ENCODE data around the gene RPS21. TPM values are rescaled to one million over a fixed set of nuclear protein-coding genes. Genes with fewer than 3 reads are reported as not detected.

RPS21 gene
- total and polyA plus RNA-seq, 8 donors, result 239 to 7,615 (median 2,549) TPM

GRCh38 chr20:62433658-62434497 lies 47.0 kb downstream of the RPS21 start:
- peak in 1 of 2 donors; percentile 76 for DNase-seq
- no peaks in the 10 kb centered on the region for H3K9me3 ChIP-seq
- H3K36me3 ChIP-seq, result no peaks in the 10 kb centered on the region
- TF ChIP-seq POLR2AphosphoS5 (IDR thresholded peaks at IDR 0.05) (no peak), POLR2A (IDR thresholded peaks at IDR 0.05) (no peak), EP300 (IDR thresholded peaks at IDR 0.05) (no peak)
- TF ChIP-seq, protein P1, sequence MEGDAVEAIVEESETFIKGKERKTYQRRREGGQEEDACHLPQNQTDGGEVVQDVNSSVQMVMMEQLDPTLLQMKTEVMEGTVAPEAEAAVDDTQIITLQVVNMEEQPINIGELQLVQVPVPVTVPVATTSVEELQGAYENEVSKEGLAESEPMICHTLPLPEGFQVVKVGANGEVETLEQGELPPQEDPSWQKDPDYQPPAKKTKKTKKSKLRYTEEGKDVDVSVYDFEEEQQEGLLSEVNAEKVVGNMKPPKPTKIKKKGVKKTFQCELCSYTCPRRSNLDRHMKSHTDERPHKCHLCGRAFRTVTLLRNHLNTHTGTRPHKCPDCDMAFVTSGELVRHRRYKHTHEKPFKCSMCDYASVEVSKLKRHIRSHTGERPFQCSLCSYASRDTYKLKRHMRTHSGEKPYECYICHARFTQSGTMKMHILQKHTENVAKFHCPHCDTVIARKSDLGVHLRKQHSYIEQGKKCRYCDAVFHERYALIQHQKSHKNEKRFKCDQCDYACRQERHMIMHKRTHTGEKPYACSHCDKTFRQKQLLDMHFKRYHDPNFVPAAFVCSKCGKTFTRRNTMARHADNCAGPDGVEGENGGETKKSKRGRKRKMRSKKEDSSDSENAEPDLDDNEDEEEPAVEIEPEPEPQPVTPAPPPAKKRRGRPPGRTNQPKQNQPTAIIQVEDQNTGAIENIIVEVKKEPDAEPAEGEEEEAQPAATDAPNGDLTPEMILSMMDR (IDR thresholded peaks at IDR 0.05), result no peak
- peaks cover 0 to 22% (median 0%) of the 10 kb centered on the region in 3 donors for H3K27me3 ChIP-seq
- no peak overlapping the region for H3K4me3 ChIP-seq
- peak overlapping the region in 2 of 5 donors; percentile 42 to 56 for H3K27ac ChIP-seq
- intact Hi-C loops (cut with DNase I; ENCODE audit: low total_unique reads), result no loop called here
- 18 to 32% (median 25%) methylated on average over 32 of the region's 32 CpGs for WGBS, 5 donors
- H3K4me1 ChIP-seq, result peaks cover 30 to 60% (median 42%) of the 10 kb centered on the region in 4 donors

GRCh38 chr20:62436692-62437091 lies 49.8 kb downstream of the RPS21 start:
- no peak for TF ChIP-seq POLR2AphosphoS5 (IDR thresholded peaks at IDR 0.05)
- TF ChIP-seq EP300 (IDR thresholded peaks at IDR 0.05), result no peak
- TF ChIP-seq POLR2A (IDR thresholded peaks at IDR 0.05), result no peak
- TF ChIP-seq, protein P1 (IDR thresholded peaks at IDR 0.05), result no peak
- intact Hi-C loops (cut with DNase I; ENCODE audit: low total_unique reads), result no loop called here
- WGBS, 5 donors, result 89 to 99% (median 94%) methylated on average over 3 of the region's 3 CpGs

GRCh38 chr20:62437496-62437895 lies 50.6 kb downstream of the RPS21 start:
- peaks cover 10 to 32% (median 19%) of the 10 kb centered on the region in 4 donors for H3K4me1 ChIP-seq

More at GRCh38 chr20:62436692-62437091, 49.8 kb downstream of the RPS21 start:
- Histone ChIP-seq H3K27me3 (peaks cover 0 to 30% (median 0%) of the 10 kb centered on the region in 3 donors), H3K4me3 (no peak overlapping the region), H3K4me1 (peaks cover 10 to 33% (median 19%) of the 10 kb centered on the region in 4 donors), H3K27ac (no peak overlapping the region), H3K9me3 (no peaks in the 10 kb centered on the region), H3K36me3 (no peaks in the 10 kb centered on the region)
- no peak for DNase-seq

DNA sequence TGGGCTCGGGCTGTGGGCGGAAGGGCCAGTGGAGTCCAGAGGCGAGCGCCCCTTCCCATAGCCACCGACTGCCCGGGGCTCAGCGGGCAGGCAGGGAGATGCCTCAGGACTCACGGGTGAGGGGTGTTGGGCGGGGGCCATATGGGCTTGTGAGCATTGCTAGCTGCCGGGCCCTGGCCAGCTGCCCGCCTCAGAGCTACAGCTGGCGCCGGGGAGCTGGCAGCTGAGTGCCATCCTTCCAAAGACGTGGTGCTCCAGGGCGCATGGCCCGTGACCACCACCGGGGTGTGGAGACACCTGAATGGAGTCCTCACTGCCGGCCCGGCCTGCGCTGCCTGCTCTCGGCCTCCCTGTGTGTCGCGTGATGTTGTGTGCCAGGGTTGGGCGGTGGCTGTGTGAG lies 51.0 kb downstream of the RPS21 start:
- peak overlapping the region in 1 of 5 donors; percentile 62 for H3K27ac ChIP-seq
- H3K4me1 ChIP-seq, result peaks cover 10 to 32% (median 19%) of the 10 kb centered on the region in 4 donors
- no peaks in the 10 kb centered on the region for H3K36me3 ChIP-seq
- peak in 1 of 2 donors; percentile 68 for DNase-seq
- WGBS, 5 donors, result 70 to 81% (median 75%) methylated on average over 18 to 24 of the region's 24 CpGs
- no peak overlapping the region for H3K4me3 ChIP-seq
- no peaks in the 10 kb centered on the region for H3K9me3 ChIP-seq
- TF ChIP-seq POLR2AphosphoS5 (IDR thresholded peaks at IDR 0.05) (no peak), POLR2A (IDR thresholded peaks at IDR 0.05) (no peak), EP300 (IDR thresholded peaks at IDR 0.05) (no peak)
- TF ChIP-seq, protein P1 (IDR thresholded peaks at IDR 0.05), result no peak
- peaks cover 0 to 38% (median 0%) of the 10 kb centered on the region in 3 donors for H3K27me3 ChIP-seq
- intact Hi-C loops (cut with DNase I; ENCODE audit: low total_unique reads), result no loop called here

More at GRCh38 chr20:62437496-62437895, 50.6 kb downstream of the RPS21 start:
- no peaks in the 10 kb centered on the region for H3K36me3 ChIP-seq
- TF ChIP-seq POLR2A (IDR thresholded peaks at IDR 0.05), result no peak
- TF ChIP-seq, protein P1 (IDR thresholded peaks at IDR 0.05), result no peak
- TF ChIP-seq EP300 (IDR thresholded peaks at IDR 0.05), result no peak
- no peak for TF ChIP-seq POLR2AphosphoS5 (IDR thresholded peaks at IDR 0.05)
- H3K27me3 ChIP-seq, result peaks cover 0 to 38% (median 0%) of the 10 kb centered on the region in 3 donors
- WGBS, 5 donors, result 57 to 74% (median 66%) methylated on average over 12 of the region's 12 CpGs
- peak overlapping the region in 1 of 5 donors; percentile 62 for H3K27ac ChIP-seq
- intact Hi-C loops (cut with DNase I; ENCODE audit: low total_unique reads), result no loop called here
- DNase-seq, result no peak
- H3K9me3 ChIP-seq, result no peaks in the 10 kb centered on the region
- H3K4me3 ChIP-seq, result no peak overlapping the region

Other genes with a start within 250 kb of the RPS21 start
- 100 to 1,000 TPM; 119 to 202 (median 140) TPM for gene PSMA7, start 243.7 kb upstream of the RPS21 start, total RNA-seq
- gene PSMA7, start 243.7 kb upstream of the RPS21 start, polyA plus RNA-seq, result 100 to 1,000 TPM; 245 to 280 (median 247) TPM
- 10 to 100 TPM in 3 of 5 donors, 1 to 10 TPM in 2; 5.8 to 34.8 (median 13.0) TPM for gene SS18L1, start 243.3 kb upstream of the RPS21 start, total RNA-seq
- 1 to 10 TPM; 5.5 to 9.6 (median 6.1) TPM for gene SS18L1, start 243.3 kb upstream of the RPS21 start, polyA plus RNA-seq
- gene MTG2, start 204.1 kb upstream of the RPS21 start, total RNA-seq, result 10 to 100 TPM; 13.6 to 77.9 (median 22.8) TPM
- 10 to 100 TPM; 14.7 to 28.2 (median 19.8) TPM for gene MTG2, start 204.1 kb upstream of the RPS21 start, polyA plus RNA-seq
- not detected for gene HRH3, start 166.8 kb upstream of the RPS21 start, total RNA-seq
- not detected for gene HRH3, start 166.8 kb upstream of the RPS21 start, polyA plus RNA-seq
- gene OSBPL2, start 148.6 kb upstream of the RPS21 start, total RNA-seq, result 10 to 100 TPM; 23.2 to 83.4 (median 66.3) TPM
- 10 to 100 TPM; 15.1 to 19.7 (median 19.7) TPM for gene OSBPL2, start 148.6 kb upstream of the RPS21 start, polyA plus RNA-seq
- gene ADRM1, start 84.1 kb upstream of the RPS21 start, total RNA-seq, result 100 to 1,000 TPM in 2 of 5 donors, 10 to 100 TPM in 3; 42.0 to 130 (median 68.4) TPM
- 10 to 100 TPM; 82.3 to 91.3 (median 85.0) TPM for gene ADRM1, start 84.1 kb upstream of the RPS21 start, polyA plus RNA-seq
- 100 to 1,000 TPM in 2 of 5 donors, 10 to 100 TPM in 3; 42.2 to 278 (median 86.9) TPM for gene LAMA5, start 19.8 kb upstream of the RPS21 start, total RNA-seq
- 100 to 1,000 TPM in 1 of 3 donors, 10 to 100 TPM in 2; 41.4 to 278 (median 72.3) TPM for gene LAMA5, start 19.8 kb upstream of the RPS21 start, polyA plus RNA-seq
- gene CABLES2, start 20.2 kb downstream of the RPS21 start, total RNA-seq, result 1 to 10 TPM in 4 of 5 donors, under 1 TPM in 1; 0.55 to 7.8 (median 1.4) TPM
- 1 to 10 TPM; 2.0 to 3.2 (median 2.5) TPM for gene CABLES2, start 20.2 kb downstream of the RPS21 start, polyA plus RNA-seq
- 1 to 10 TPM in 1 of 5 donors, under 1 TPM in 2, not detected in 2; 0.45 to 2.3 (median 0.55) TPM for gene RBBP8NL, start 40.4 kb downstream of the RPS21 start, total RNA-seq
- 1 to 10 TPM; 2.1 to 8.0 (median 5.7) TPM for gene RBBP8NL, start 40.4 kb downstream of the RPS21 start, polyA plus RNA-seq
- 10 to 100 TPM in 2 of 5 donors, 1 to 10 TPM in 2, not detected in 1; 3.1 to 16.4 (median 9.0) TPM for gene GATA5, start 88.9 kb downstream of the RPS21 start, total RNA-seq
- gene GATA5, start 88.9 kb downstream of the RPS21 start, polyA plus RNA-seq, result 10 to 100 TPM in 1 of 3 donors, 1 to 10 TPM in 2; 9.1 to 11.2 (median 9.3) TPM